ENCODE measurements around the gene RPRML. TPM values are rescaled to one million over a fixed set of nuclear protein-coding genes. Genes with fewer than 3 reads are reported as not detected.
"Not testable (repeated sequence)": the region's sequence is repeated elsewhere in the genome, so short reads cannot be mapped to it uniquely, and the experiment has no call there.

RPRML gene
- total RNA-seq, 4 donors from 2014 or later = 0.64 to 6.8 (median 3.3) TPM

GRCh38 chr17:47004906-47005305 lies 25.9 kb upstream of the RPRML start:
- no peaks in the 10 kb centered on the region for H3K27me3 ChIP-seq
- TF ChIP-seq POLR2AphosphoS5 (IDR thresholded peaks at IDR 0.05) (no peak), CTCF (IDR thresholded peaks at IDR 0.05) (no peak), POLR2A (IDR thresholded peaks at IDR 0.05) (no peak), EP300 (IDR thresholded peaks at IDR 0.05) (no peak)
- 77% methylated on average over 1 of the region's 1 CpG for WGBS
- H3K9me3 ChIP-seq = no peaks in the 10 kb centered on the region
- H3K36me3 ChIP-seq = no peaks in the 10 kb centered on the region
- H3K4me3 ChIP-seq = no peak overlapping the region
- no peak for DNase-seq (ENCODE audit: low spot score in 2 of 2)
- H3K27ac ChIP-seq = no peak overlapping the region
- no peaks in the 10 kb centered on the region for H3K4me1 ChIP-seq

GRCh38 chr17:47003864-47004263 lies 24.8 kb upstream of the RPRML start:
- H3K27ac ChIP-seq = not testable (repeated sequence)
- 95% methylated on average over 5 of the region's 5 CpGs for WGBS

GRCh38 chr17:46995841-46996571 lies 17.0 kb upstream of the RPRML start:
- no peaks in the 10 kb centered on the region for H3K36me3 ChIP-seq
- H3K9me3 ChIP-seq = no peaks in the 10 kb centered on the region
- TF ChIP-seq POLR2A (IDR thresholded peaks at IDR 0.05) (no peak), CTCF (IDR thresholded peaks at IDR 0.05) (no peak), POLR2AphosphoS5 (IDR thresholded peaks at IDR 0.05) (no peak), EP300 (IDR thresholded peaks at IDR 0.05) (no peak)
- H3K27me3 ChIP-seq = no peaks in the 10 kb centered on the region
- 84% methylated on average over 4 of the region's 4 CpGs for WGBS
- H3K27ac ChIP-seq = no peak overlapping the region
- no peaks in the 10 kb centered on the region for H3K4me1 ChIP-seq
- no peak for DNase-seq (ENCODE audit: low spot score in 2 of 2)
- H3K4me3 ChIP-seq = no peak overlapping the region

More at GRCh38 chr17:47003864-47004263, 24.8 kb upstream of the RPRML start:
- H3K4me1 ChIP-seq; H3K4me3 ChIP-seq; H3K9me3 ChIP-seq; H3K36me3 ChIP-seq; DNase-seq (ENCODE audit: low spot score in 2 of 2); H3K27me3 ChIP-seq: not testable (repeated sequence)

GRCh38 chr17:46994993-46995392 lies 15.9 kb upstream of the RPRML start:
- DNase-seq (ENCODE audit: low spot score in 2 of 2) = no peak

GRCh38 chr17:46991617-46992016 lies 12.6 kb upstream of the RPRML start:
- no peaks in the 10 kb centered on the region for H3K36me3 ChIP-seq
- H3K4me1 ChIP-seq = no peaks in the 10 kb centered on the region
- 82% methylated on average over 1 of the region's 1 CpG for whole genome bisulfite sequencing
- no peak for DNase-seq (ENCODE audit: low spot score in 2 of 2)
- no peak for TF ChIP-seq POLR2AphosphoS5 (IDR thresholded peaks at IDR 0.05)
- no peak for TF ChIP-seq EP300 (IDR thresholded peaks at IDR 0.05)
- TF ChIP-seq CTCF (IDR thresholded peaks at IDR 0.05) = no peak
- H3K4me3 ChIP-seq = no peak overlapping the region
- H3K27me3 ChIP-seq = no peaks in the 10 kb centered on the region
- no peaks in the 10 kb centered on the region for H3K9me3 ChIP-seq
- H3K27ac ChIP-seq = no peak overlapping the region

More at GRCh38 chr17:46994993-46995392, 15.9 kb upstream of the RPRML start:
- WGBS = 88% methylated on average over 2 of the region's 2 CpGs
- Histone ChIP-seq H3K9me3 (no peaks in the 10 kb centered on the region), H3K36me3 (no peaks in the 10 kb centered on the region), H3K27me3 (no peaks in the 10 kb centered on the region), H3K4me3 (no peak overlapping the region), H3K27ac (no peak overlapping the region), H3K4me1 (no peaks in the 10 kb centered on the region)
- TF ChIP-seq POLR2A (IDR thresholded peaks at IDR 0.05) (no peak), POLR2AphosphoS5 (IDR thresholded peaks at IDR 0.05) (no peak), EP300 (IDR thresholded peaks at IDR 0.05) (no peak), CTCF (IDR thresholded peaks at IDR 0.05) (no peak)

All from suprapubic skin (tissue), 4 donors.